GM19455 (cell line): ENCODE results near the gene RTN4IP1.

ENCODE experiments used
- ATAC-seq: cut with Tn5 transposase; IDR thresholded peaks from one replicate; pipeline ENCODE4 v1.9.1; 2021; ENCODE audit not compliant: unreplicated experiment

RTN4IP1 gene

DNA sequence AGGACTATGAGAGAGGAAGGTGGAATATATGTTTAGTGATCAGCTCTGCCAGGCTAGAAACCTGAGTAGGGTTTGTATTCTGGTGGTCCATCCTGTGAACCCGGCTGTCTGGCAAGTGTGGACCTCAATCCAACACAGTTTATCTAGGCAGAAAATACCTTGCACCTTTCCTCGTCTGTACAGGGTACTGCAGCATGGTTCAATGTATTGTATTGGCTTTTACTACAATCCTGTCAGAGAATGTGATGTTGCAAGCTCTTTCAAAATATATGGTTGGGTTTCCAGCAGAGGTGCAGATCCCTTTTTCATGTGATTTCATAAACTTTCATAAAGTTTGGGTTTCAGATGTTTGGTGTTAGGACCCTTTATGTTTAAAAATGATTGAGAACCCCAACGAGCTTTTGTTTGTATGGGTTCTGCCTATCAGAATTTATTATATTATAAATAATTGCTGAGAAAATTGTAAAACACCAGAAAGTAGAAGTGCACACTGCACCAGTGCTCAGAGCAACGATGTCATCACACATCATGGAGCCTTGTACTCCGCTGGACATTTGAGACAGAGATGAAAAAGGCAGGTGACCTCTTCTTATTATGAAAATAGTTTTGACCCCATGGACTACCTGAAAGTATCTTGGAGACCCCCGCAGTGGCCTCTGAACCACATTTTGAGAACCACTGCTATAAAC is 106.6 kb downstream of the RTN4IP1 start:
- ATAC-seq, result no peak
